ENCODE measurements around the gene CCL11. TPM values are rescaled to one million over a fixed set of nuclear protein-coding genes. Genes with fewer than 3 reads are reported as not detected.

The CCL11 gene
- total RNA-seq, 1 experiment from 2014 or later, result not detected

DNA sequence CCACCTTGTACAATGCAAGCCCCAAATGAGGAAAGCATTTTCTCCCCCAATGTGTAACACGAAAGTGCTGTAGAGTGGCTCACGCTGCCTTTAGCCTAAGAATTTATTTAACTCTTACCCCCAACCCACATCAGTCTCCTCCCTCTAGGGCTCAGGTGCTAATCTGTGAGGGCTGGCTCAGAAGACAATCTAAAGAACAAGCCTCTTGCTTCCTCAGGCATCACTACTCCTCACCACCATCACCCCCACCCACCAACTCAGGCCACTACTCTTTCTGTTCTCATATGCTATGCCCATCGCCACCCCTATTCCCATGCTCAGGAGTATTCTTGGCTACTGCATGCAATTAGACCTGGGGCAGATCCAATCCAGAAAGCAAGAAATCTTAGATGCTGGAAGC lies 34.4 kb upstream of the CCL11 start:
- Mint-ChIP-seq H3K27ac (no peak overlapping the region), H3K27me3 (ENCODE audit: low read depth) (peaks cover 18% of the 10 kb centered on the region), H3K9me3 (no peaks in the 10 kb centered on the region), H3K36me3 (no peaks in the 10 kb centered on the region), H3K4me3 (no peak overlapping the region), H3K4me1 (peaks cover 54% of the 10 kb centered on the region)
- TF ChIP-seq NR2C2 (CRISPR knock-in tag; IDR thresholded peaks at IDR 0.05) (no peak), OVOL2 (CRISPR knock-in tag; IDR thresholded peaks at IDR 0.05; ENCODE audit: borderline replicate concordance) (no peak), TP53 (CRISPR knock-in tag; IDR thresholded peaks at IDR 0.05) (no peak), SP1 (CRISPR knock-in tag; conservative IDR thresholded peaks at IDR 0.05) (no peak), HMGA2 (CRISPR knock-in tag; IDR thresholded peaks at IDR 0.05) (no peak), RELA (CRISPR knock-in tag; IDR thresholded peaks at IDR 0.05; ENCODE audit: borderline replicate concordance) (no peak), FOXK1 (CRISPR knock-in tag; IDR thresholded peaks at IDR 0.05) (no peak), GTF2I (CRISPR knock-in tag; conservative IDR thresholded peaks at IDR 0.05) (no peak), ZNF396 (CRISPR knock-in tag; IDR thresholded peaks at IDR 0.05; ENCODE audit: borderline replicate concordance) (no peak), MYBL2 (CRISPR knock-in tag; IDR thresholded peaks at IDR 0.05) (no peak), ZNF671 (CRISPR knock-in tag; IDR thresholded peaks at IDR 0.05) (no peak), CREM (CRISPR knock-in tag; IDR thresholded peaks at IDR 0.05) (no peak), MXD4 (CRISPR knock-in tag; IDR thresholded peaks at IDR 0.05; ENCODE audit: borderline replicate concordance) (no peak), JUN (CRISPR knock-in tag; IDR thresholded peaks at IDR 0.05) (no peak)
- TF ChIP-seq, protein P1, sequence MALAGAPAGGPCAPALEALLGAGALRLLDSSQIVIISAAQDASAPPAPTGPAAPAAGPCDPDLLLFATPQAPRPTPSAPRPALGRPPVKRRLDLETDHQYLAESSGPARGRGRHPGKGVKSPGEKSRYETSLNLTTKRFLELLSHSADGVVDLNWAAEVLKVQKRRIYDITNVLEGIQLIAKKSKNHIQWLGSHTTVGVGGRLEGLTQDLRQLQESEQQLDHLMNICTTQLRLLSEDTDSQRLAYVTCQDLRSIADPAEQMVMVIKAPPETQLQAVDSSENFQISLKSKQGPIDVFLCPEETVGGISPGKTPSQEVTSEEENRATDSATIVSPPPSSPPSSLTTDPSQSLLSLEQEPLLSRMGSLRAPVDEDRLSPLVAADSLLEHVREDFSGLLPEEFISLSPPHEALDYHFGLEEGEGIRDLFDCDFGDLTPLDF (CRISPR knock-in tag; IDR thresholded peaks at IDR 0.05), result no peak
- TF ChIP-seq, protein P2, sequence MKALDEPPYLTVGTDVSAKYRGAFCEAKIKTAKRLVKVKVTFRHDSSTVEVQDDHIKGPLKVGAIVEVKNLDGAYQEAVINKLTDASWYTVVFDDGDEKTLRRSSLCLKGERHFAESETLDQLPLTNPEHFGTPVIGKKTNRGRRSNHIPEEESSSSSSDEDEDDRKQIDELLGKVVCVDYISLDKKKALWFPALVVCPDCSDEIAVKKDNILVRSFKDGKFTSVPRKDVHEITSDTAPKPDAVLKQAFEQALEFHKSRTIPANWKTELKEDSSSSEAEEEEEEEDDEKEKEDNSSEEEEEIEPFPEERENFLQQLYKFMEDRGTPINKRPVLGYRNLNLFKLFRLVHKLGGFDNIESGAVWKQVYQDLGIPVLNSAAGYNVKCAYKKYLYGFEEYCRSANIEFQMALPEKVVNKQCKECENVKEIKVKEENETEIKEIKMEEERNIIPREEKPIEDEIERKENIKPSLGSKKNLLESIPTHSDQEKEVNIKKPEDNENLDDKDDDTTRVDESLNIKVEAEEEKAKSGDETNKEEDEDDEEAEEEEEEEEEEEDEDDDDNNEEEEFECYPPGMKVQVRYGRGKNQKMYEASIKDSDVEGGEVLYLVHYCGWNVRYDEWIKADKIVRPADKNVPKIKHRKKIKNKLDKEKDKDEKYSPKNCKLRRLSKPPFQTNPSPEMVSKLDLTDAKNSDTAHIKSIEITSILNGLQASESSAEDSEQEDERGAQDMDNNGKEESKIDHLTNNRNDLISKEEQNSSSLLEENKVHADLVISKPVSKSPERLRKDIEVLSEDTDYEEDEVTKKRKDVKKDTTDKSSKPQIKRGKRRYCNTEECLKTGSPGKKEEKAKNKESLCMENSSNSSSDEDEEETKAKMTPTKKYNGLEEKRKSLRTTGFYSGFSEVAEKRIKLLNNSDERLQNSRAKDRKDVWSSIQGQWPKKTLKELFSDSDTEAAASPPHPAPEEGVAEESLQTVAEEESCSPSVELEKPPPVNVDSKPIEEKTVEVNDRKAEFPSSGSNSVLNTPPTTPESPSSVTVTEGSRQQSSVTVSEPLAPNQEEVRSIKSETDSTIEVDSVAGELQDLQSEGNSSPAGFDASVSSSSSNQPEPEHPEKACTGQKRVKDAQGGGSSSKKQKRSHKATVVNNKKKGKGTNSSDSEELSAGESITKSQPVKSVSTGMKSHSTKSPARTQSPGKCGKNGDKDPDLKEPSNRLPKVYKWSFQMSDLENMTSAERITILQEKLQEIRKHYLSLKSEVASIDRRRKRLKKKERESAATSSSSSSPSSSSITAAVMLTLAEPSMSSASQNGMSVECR (CRISPR knock-in tag; IDR thresholded peaks at IDR 0.05; ENCODE audit: borderline replicate concordance), result no peak
- TF ChIP-seq, protein P3, sequence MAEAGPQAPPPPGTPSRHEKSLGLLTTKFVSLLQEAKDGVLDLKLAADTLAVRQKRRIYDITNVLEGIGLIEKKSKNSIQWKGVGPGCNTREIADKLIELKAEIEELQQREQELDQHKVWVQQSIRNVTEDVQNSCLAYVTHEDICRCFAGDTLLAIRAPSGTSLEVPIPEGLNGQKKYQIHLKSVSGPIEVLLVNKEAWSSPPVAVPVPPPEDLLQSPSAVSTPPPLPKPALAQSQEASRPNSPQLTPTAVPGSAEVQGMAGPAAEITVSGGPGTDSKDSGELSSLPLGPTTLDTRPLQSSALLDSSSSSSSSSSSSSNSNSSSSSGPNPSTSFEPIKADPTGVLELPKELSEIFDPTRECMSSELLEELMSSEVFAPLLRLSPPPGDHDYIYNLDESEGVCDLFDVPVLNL (CRISPR knock-in tag; IDR thresholded peaks at IDR 0.05; ENCODE audit: borderline replicate concordance, low read depth), result no peak
- TF ChIP-seq, protein P4, sequence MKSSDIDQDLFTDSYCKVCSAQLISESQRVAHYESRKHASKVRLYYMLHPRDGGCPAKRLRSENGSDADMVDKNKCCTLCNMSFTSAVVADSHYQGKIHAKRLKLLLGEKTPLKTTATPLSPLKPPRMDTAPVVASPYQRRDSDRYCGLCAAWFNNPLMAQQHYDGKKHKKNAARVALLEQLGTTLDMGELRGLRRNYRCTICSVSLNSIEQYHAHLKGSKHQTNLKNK (CRISPR knock-in tag; IDR thresholded peaks at IDR 0.05), result no peak
- TF ChIP-seq, protein P5, sequence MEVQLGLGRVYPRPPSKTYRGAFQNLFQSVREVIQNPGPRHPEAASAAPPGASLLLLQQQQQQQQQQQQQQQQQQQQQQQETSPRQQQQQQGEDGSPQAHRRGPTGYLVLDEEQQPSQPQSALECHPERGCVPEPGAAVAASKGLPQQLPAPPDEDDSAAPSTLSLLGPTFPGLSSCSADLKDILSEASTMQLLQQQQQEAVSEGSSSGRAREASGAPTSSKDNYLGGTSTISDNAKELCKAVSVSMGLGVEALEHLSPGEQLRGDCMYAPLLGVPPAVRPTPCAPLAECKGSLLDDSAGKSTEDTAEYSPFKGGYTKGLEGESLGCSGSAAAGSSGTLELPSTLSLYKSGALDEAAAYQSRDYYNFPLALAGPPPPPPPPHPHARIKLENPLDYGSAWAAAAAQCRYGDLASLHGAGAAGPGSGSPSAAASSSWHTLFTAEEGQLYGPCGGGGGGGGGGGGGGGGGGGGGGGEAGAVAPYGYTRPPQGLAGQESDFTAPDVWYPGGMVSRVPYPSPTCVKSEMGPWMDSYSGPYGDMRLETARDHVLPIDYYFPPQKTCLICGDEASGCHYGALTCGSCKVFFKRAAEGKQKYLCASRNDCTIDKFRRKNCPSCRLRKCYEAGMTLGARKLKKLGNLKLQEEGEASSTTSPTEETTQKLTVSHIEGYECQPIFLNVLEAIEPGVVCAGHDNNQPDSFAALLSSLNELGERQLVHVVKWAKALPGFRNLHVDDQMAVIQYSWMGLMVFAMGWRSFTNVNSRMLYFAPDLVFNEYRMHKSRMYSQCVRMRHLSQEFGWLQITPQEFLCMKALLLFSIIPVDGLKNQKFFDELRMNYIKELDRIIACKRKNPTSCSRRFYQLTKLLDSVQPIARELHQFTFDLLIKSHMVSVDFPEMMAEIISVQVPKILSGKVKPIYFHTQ (CRISPR knock-in tag; IDR thresholded peaks at IDR 0.05), result no peak
- TF ChIP-seq, protein P6, sequence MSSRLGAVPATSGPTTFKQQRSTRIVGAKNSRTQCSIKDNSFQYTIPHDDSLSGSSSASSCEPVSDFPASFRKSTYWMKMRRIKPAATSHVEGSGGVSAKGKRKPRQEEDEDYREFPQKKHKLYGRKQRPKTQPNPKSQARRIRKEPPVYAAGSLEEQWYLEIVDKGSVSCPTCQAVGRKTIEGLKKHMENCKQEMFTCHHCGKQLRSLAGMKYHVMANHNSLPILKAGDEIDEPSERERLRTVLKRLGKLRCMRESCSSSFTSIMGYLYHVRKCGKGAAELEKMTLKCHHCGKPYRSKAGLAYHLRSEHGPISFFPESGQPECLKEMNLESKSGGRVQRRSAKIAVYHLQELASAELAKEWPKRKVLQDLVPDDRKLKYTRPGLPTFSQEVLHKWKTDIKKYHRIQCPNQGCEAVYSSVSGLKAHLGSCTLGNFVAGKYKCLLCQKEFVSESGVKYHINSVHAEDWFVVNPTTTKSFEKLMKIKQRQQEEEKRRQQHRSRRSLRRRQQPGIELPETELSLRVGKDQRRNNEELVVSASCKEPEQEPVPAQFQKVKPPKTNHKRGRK (CRISPR knock-in tag; IDR thresholded peaks at IDR 0.05; ENCODE audit: borderline replicate concordance), result no peak
- CTCF ChIA-PET, result no interaction called here
- no peak for ATAC-seq
- POLR2A ChIA-PET, result no interaction called here
- DNase-seq (ENCODE audit: low spot score), result no peak

Measured in WTC11 (cell line).